H9 (cell line): Measurements from ENCODE around the gene FBXL14. TPM values are rescaled to one million over a fixed set of nuclear protein-coding genes. Genes with fewer than 3 reads are reported as not detected.
A peak's percentile ranks its signal among the peaks of the same experiment; 100 is the strongest.

Experiments used
- DNase-seq: peaks from one replicate; pipeline ENCODE4 v3.0.0-alpha.2; 2017
- H2AFZ ChIP-seq: one replicate; pipeline ENCODE4 v1.6.1; 2013; ENCODE audit warnings: mild to moderate bottlenecking, low read length, control low read depth, moderate library complexity
- H2AK5ac ChIP-seq: 2 replicates; pipeline ENCODE4 v1.6.1; 2013; ENCODE audit warnings: low read length, control low read depth, mixed read lengths; ENCODE audit not compliant: insufficient read length
- H2BK120ac ChIP-seq: one replicate; pipeline ENCODE4 v1.6.1; 2013; ENCODE audit warnings: low read depth, mild to moderate bottlenecking, low read length, control low read depth, inconsistent platforms; ENCODE audit not compliant: poor library complexity, severe bottlenecking
- H2BK12ac ChIP-seq: 2 replicates; pipeline ENCODE4 v1.6.1; 2013; ENCODE audit warnings: low read length, control low read depth, mixed read lengths, low read depth; ENCODE audit not compliant: insufficient read length
- H2BK15ac ChIP-seq: 2 replicates; pipeline ENCODE4 v1.6.1; 2013; ENCODE audit warnings: low read depth, low read length, control low read depth
- H2BK20ac ChIP-seq: one replicate; pipeline ENCODE4 v1.6.1; 2013; ENCODE audit warnings: low read depth, mild to moderate bottlenecking, low read length, control low read depth, inconsistent platforms; ENCODE audit not compliant: poor library complexity, severe bottlenecking
- H2BK5ac ChIP-seq: 2 replicates; pipeline ENCODE4 v1.6.1; 2013; ENCODE audit warnings: low read length, control low read depth, mixed read lengths; ENCODE audit not compliant: insufficient read length
- H3K14ac ChIP-seq: 2 replicates; pipeline ENCODE4 v1.6.1; 2013; ENCODE audit warnings: low read length, control low read depth; ENCODE audit not compliant: insufficient read depth
- H3K18ac ChIP-seq: 2 replicates; pipeline ENCODE4 v1.6.1; 2013; ENCODE audit warnings: low read depth, mild to moderate bottlenecking, mixed read lengths, low read length, control low read depth; ENCODE audit not compliant: insufficient read length
- H3K23ac ChIP-seq: 2 replicates; pipeline ENCODE4 v1.6.1; 2013; ENCODE audit warnings: low read length, control low read depth, mixed read lengths, low read depth; ENCODE audit not compliant: insufficient read length
- H3K23me2 ChIP-seq: 2 replicates; pipeline ENCODE4 v1.6.1; 2013; ENCODE audit warnings: low read depth, mild to moderate bottlenecking, mixed read lengths, low read length, control low read depth; ENCODE audit not compliant: insufficient read length, poor library complexity, severe bottlenecking
- H3K27ac ChIP-seq: 2 replicates; pipeline ENCODE4 v1.5.1; 2013; ENCODE audit warnings: low read length, control low read depth, mixed read lengths, low read depth; ENCODE audit not compliant: insufficient read length
- H3K27me3 ChIP-seq: 2 replicates; pipeline ENCODE4 v1.6.1; 2013; ENCODE audit warnings: low read length, control low read depth, inconsistent platforms; ENCODE audit not compliant: insufficient read depth
- H3K4ac ChIP-seq: 2 replicates; pipeline ENCODE4 v1.6.1; 2013; ENCODE audit warnings: low read depth, mild to moderate bottlenecking, control low read depth, inconsistent platforms, low read length, moderate library complexity
- H3K4me1 ChIP-seq: 2 replicates; pipeline ENCODE4 v1.6.1; 2013; ENCODE audit warnings: low read length, control low read depth, inconsistent platforms; ENCODE audit not compliant: insufficient read depth
- H3K4me2 ChIP-seq: 2 replicates; pipeline ENCODE4 v1.6.1; 2013; ENCODE audit warnings: low read length, control low read depth, mixed read lengths; ENCODE audit not compliant: insufficient read length, insufficient read depth
- H3K56ac ChIP-seq: 2 replicates; pipeline ENCODE4 v1.6.1; 2013; ENCODE audit warnings: low read depth, mild to moderate bottlenecking, mixed read lengths, low read length, control low read depth; ENCODE audit not compliant: insufficient read length
- H3K79me1 ChIP-seq: 2 replicates; pipeline ENCODE4 v1.6.1; 2013; ENCODE audit warnings: low read depth, mild to moderate bottlenecking, moderate library complexity, low read length, control low read depth, inconsistent platforms; ENCODE audit not compliant: insufficient read depth, poor library complexity, severe bottlenecking
- H3K79me2 ChIP-seq: 2 replicates; pipeline ENCODE4 v1.6.1; 2013; ENCODE audit warnings: low read length, control low read depth, inconsistent platforms; ENCODE audit not compliant: insufficient read depth
- H3K9ac ChIP-seq: 2 replicates; pipeline ENCODE4 v1.6.1; 2013; ENCODE audit warnings: low read length, control low read depth, mixed read lengths; ENCODE audit not compliant: insufficient read length; ENCODE audit errors: extremely low read depth
- H3K9me3 ChIP-seq: one replicate; pipeline ENCODE4 v1.6.1; 2013; ENCODE audit warnings: low read depth, low read length, inconsistent platforms; ENCODE audit not compliant: control insufficient read depth
- H3T11ph ChIP-seq: one replicate; pipeline ENCODE4 v1.6.1; 2013; ENCODE audit warnings: mild to moderate bottlenecking, low read length, control low read depth, inconsistent platforms
- H4K20me1 ChIP-seq: one replicate; pipeline ENCODE4 v1.6.1; 2013; ENCODE audit not compliant: control insufficient read depth, insufficient read length, insufficient read depth
- H4K5ac ChIP-seq: 2 replicates; pipeline ENCODE4 v1.6.1; 2013; ENCODE audit warnings: low read depth, mild to moderate bottlenecking, mixed read lengths, low read length, control low read depth; ENCODE audit not compliant: insufficient read length
- H4K8ac ChIP-seq: replicated peaks from 2 replicates; pipeline ENCODE4 v1.6.1; 2013; ENCODE audit warnings: low read length, control low read depth, mixed read lengths, low read depth; ENCODE audit not compliant: insufficient read length
- H4K91ac ChIP-seq: 2 replicates; pipeline ENCODE4 v1.6.1; 2013; ENCODE audit warnings: low read depth, mild to moderate bottlenecking, moderate library complexity, mixed read lengths, low read length, control low read depth; ENCODE audit not compliant: insufficient read length
- H3K27ac Mint-ChIP-seq, 3 experiments: 2 replicates in 2 of 3; 3 replicates in 1 of 3; pipeline ENCODE4 v1.8.0; 2020 to 2021; ENCODE audit warnings: mixed read lengths in 3 of 3, mild to moderate bottlenecking in 1 of 3, moderate library complexity in 1 of 3
- H3K27me3 Mint-ChIP-seq: 2 replicates; pipeline ENCODE4 v1.8.0; 2021; ENCODE audit warnings: low read depth, mild to moderate bottlenecking, moderate library complexity, mixed read lengths
- H3K36me3 Mint-ChIP-seq, 3 experiments: 2 replicates in 2 of 3; 3 replicates in 1 of 3; pipeline ENCODE4 v1.8.0; 2020 to 2021; ENCODE audit warnings: low read depth in 3 of 3, mixed read lengths in 3 of 3; ENCODE audit not compliant: insufficient read depth in 1 of 3
- H3K4me1 Mint-ChIP-seq, 2 experiments: 2 replicates each; pipeline ENCODE4 v1.8.0; 2020; ENCODE audit warnings: mixed read lengths in 2 of 2
- H3K4me3 Mint-ChIP-seq, 2 experiments: 2 replicates in 1 of 2; 3 replicates in 1 of 2; pipeline ENCODE4 v1.8.0; 2020 to 2021; ENCODE audit warnings: mild to moderate bottlenecking in 2 of 2, mixed read lengths in 2 of 2, moderate library complexity in 1 of 2
- H3K9me3 Mint-ChIP-seq, 2 experiments: 2 replicates in 1 of 2; 3 replicates in 1 of 2; pipeline ENCODE4 v1.8.0; 2020; ENCODE audit warnings: mild to moderate bottlenecking in 2 of 2, mixed read lengths in 2 of 2, moderate library complexity in 1 of 2
- WGBS: extraction: QIAGEN DNeasy Blood & Tissue Kit; methylation state at CpG from one replicate; pipeline ENCODE4 v1.1.7; 2013; ENCODE audit warnings: missing lambda C conversion rate, low lambda C conversion rate, mixed read lengths; ENCODE audit not compliant: insufficient read length; ENCODE audit errors: extremely low coverage; 5-methylcytosine and 5-hydroxymethylcytosine counted together
- total RNA-seq: library from RNA; stranded (reverse); gene quantifications from 2 replicates; pipeline ENCODE4 v1.2.1, GENCODE V29; 2021
- TF ChIP-seq, protein P1 (sequence below): fragments of 200-600 bp; sonication (generic); conservative IDR thresholded peaks from 3 replicates; pipeline ENCODE4 v1.8.0; 2021; ENCODE audit warnings: antibody characterized with exemption, mild to moderate bottlenecking

Gene FBXL14
- total RNA-seq, 1 experiment from 2014 or later: 15.6 TPM

DNA sequence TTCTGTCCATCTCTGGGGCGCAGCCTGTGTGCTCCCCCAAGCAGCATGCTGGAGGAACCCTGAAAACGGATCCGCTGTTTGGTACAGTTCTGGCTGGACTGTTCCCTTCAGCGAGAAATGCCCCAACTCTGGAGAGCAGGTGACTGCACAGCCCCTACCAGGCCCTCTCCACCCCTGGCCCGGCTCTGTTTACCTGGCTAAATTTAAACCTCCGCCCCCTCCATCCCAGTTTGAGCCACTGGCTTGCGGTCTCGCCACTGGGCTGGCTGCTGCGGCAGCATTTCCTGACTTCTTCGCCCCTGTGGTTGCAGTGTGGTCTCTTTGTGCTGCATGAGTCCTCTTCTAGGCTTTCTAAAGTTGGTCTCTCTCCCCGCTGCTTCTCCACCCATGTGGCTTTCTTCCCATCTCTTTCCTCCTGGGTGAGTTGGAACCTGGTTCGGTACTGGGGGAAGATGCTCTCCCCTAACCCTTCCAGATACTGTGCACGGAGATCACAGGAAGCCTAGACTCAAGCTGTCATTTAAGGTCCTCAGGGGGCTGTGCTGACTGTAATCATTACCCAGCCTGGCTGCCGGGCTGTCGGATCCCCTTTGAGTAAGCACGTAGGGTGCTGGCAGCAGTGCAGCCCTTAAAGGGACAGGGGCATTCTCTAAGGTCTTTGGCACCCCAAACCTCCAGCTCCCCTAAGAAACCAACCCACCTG is 60.6 kb downstream of the FBXL14 start:
- H3K4ac ChIP-seq: no peak overlapping the region
- peak; percentile 25 for DNase-seq
- no peak overlapping the region for H3K18ac ChIP-seq
- H2AFZ ChIP-seq: no peak overlapping the region
- peaks cover 32% of the 10 kb centered on the region for H3K27me3 ChIP-seq
- Mint-ChIP-seq H3K27me3 (peaks cover 90% of the 10 kb centered on the region), H3K4me3 (no peak overlapping the region; a peak in 1 of 5 replicates), H3K4me1 (peaks cover 6 to 11% of the 10 kb centered on the region in 2 experiments; a peak in 3 of 4 replicates), H3K9me3 (peaks cover 0 to 2% of the 10 kb centered on the region in 2 experiments; a peak in 2 of 5 replicates), H3K27ac (no peak overlapping the region), H3K36me3 (peaks cover 0 to 2% (median 0%) of the 10 kb centered on the region in 3 experiments; a peak in 2 of 7 replicates)
- no peak overlapping the region for H3K4me2 ChIP-seq
- no peak overlapping the region for H3K14ac ChIP-seq
- H3K56ac ChIP-seq: no peak overlapping the region
- no CpG with 5 or more reads among the region's 16 CpGs for WGBS
- no peaks in the 10 kb centered on the region for H3K79me1 ChIP-seq
- peaks cover 13% of the 10 kb centered on the region for H3K23me2 ChIP-seq
- no peak overlapping the region for H2BK5ac ChIP-seq
- H2BK15ac ChIP-seq: no peak overlapping the region
- no peaks in the 10 kb centered on the region for H4K20me1 ChIP-seq
- H3K23ac ChIP-seq: no peak overlapping the region
- no peaks in the 10 kb centered on the region for H3K9me3 ChIP-seq
- H2BK20ac ChIP-seq: no peak overlapping the region
- no peak overlapping the region for H4K5ac ChIP-seq
- no peak overlapping the region for H4K91ac ChIP-seq
- TF ChIP-seq, protein P1, sequence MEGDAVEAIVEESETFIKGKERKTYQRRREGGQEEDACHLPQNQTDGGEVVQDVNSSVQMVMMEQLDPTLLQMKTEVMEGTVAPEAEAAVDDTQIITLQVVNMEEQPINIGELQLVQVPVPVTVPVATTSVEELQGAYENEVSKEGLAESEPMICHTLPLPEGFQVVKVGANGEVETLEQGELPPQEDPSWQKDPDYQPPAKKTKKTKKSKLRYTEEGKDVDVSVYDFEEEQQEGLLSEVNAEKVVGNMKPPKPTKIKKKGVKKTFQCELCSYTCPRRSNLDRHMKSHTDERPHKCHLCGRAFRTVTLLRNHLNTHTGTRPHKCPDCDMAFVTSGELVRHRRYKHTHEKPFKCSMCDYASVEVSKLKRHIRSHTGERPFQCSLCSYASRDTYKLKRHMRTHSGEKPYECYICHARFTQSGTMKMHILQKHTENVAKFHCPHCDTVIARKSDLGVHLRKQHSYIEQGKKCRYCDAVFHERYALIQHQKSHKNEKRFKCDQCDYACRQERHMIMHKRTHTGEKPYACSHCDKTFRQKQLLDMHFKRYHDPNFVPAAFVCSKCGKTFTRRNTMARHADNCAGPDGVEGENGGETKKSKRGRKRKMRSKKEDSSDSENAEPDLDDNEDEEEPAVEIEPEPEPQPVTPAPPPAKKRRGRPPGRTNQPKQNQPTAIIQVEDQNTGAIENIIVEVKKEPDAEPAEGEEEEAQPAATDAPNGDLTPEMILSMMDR: no peak
- H2BK120ac ChIP-seq: no peak overlapping the region
- H4K8ac ChIP-seq: no peak overlapping the region
- no peak overlapping the region for H2BK12ac ChIP-seq
- no peak overlapping the region for H2AK5ac ChIP-seq
- H3T11ph ChIP-seq: no peak overlapping the region
- H3K9ac ChIP-seq: no peak overlapping the region
- no peaks in the 10 kb centered on the region for H3K79me2 ChIP-seq
- no peaks in the 10 kb centered on the region for H3K4me1 ChIP-seq
- H3K27ac ChIP-seq: no peak overlapping the region
